Activated B cell treated with CpG ODN at 0.5 μM for 24 hours (primary cell): ENCODE measurements around the gene FAM135A. TPM values are rescaled to one million over a fixed set of nuclear protein-coding genes. Genes with fewer than 3 reads are reported as not detected.

ENCODE experiments used
- ATAC-seq: fragments of 200-7000 bp; cut with Tn5 transposase; one replicate; pipeline ENCODE4 v1.10.0; 2021; ENCODE audit warnings: low read depth, mild to moderate bottlenecking, moderate library complexity
- CTCF ChIA-PET: fragments of 350-600 bp; sonication (Branson Sonifier 250); formaldehyde crosslinking; loops from one replicate; lab custom pipeline; 2021; ENCODE audit warnings: antibody characterized with exemption; lab: Charles Lee
- POLR2A ChIA-PET: fragments of 350-600 bp; sonication (Branson Sonifier 250); formaldehyde crosslinking; loops from one replicate; lab custom pipeline; 2021; ENCODE audit warnings: antibody characterized with exemption; lab: Charles Lee
- DNase-seq: peaks from one replicate; pipeline ENCODE4 v3.0.0; 2022
- H3K27ac Mint-ChIP-seq: one replicate; pipeline ENCODE4 v1.8.0; 2020; ENCODE audit warnings: mixed read lengths
- H3K27me3 Mint-ChIP-seq: one replicate; pipeline ENCODE4 v1.8.0; 2021; ENCODE audit warnings: mixed read lengths
- H3K36me3 Mint-ChIP-seq: one replicate; pipeline ENCODE4 v1.8.0; 2021; ENCODE audit warnings: low read depth, mixed read lengths
- H3K4me1 Mint-ChIP-seq: one replicate; pipeline ENCODE4 v1.8.0; 2021; ENCODE audit warnings: mixed read lengths
- H3K4me3 Mint-ChIP-seq: one replicate; pipeline ENCODE4 v1.8.0; 2020; ENCODE audit warnings: mild to moderate bottlenecking, mixed read lengths
- H3K9me3 Mint-ChIP-seq: one replicate; pipeline ENCODE4 v1.8.0; 2020; ENCODE audit warnings: mixed read lengths
- intact Hi-C: fragments of 100-400 bp; cut with micrococcal nuclease; formaldehyde crosslinking; loops from one replicate; pipeline ENCODE4 v1.15.1; 2024
- total RNA-seq: library from RNA; stranded (reverse); gene quantifications from 2 replicates; pipeline ENCODE4 v1.2.3, GENCODE V29; 2022
- TF ChIP-seq, protein P1 (sequence below): fragments of 200-600 bp; IDR thresholded peaks from one replicate; pipeline ENCODE4 v1.8.0; 2022; ENCODE audit warnings: antibody characterized with exemption, mild to moderate bottlenecking

The FAM135A gene
- total RNA-seq, 1 donor from 2014 or later, result 18.2 TPM

DNA sequence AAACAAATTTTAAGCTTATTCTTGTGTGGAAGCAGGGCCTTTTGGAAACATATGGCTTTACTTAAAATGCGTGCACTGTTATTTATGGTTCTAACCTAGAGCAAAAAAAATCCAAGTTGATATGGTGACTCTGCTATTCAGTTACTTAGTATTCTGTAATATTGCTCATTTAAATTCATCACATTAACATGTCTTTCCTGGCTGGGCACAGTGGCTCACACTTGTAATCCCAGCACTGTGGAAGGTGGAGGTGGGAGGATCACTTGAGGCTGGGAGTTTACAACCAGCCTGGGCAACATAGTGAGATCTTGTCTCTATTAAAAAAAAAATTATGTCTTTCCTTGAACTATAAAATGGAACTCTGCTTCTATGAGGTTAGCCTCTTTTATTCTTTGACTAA lies 95.6 kb downstream of the FAM135A start:
- H3K27ac Mint-ChIP-seq, result no peak overlapping the region
- DNase-seq (no peak), ATAC-seq (no peak)
- H3K9me3 Mint-ChIP-seq, result peaks cover 6% of the 10 kb centered on the region
- H3K36me3 Mint-ChIP-seq, result peaks cover 22% of the 10 kb centered on the region
- TF ChIP-seq, protein P1, sequence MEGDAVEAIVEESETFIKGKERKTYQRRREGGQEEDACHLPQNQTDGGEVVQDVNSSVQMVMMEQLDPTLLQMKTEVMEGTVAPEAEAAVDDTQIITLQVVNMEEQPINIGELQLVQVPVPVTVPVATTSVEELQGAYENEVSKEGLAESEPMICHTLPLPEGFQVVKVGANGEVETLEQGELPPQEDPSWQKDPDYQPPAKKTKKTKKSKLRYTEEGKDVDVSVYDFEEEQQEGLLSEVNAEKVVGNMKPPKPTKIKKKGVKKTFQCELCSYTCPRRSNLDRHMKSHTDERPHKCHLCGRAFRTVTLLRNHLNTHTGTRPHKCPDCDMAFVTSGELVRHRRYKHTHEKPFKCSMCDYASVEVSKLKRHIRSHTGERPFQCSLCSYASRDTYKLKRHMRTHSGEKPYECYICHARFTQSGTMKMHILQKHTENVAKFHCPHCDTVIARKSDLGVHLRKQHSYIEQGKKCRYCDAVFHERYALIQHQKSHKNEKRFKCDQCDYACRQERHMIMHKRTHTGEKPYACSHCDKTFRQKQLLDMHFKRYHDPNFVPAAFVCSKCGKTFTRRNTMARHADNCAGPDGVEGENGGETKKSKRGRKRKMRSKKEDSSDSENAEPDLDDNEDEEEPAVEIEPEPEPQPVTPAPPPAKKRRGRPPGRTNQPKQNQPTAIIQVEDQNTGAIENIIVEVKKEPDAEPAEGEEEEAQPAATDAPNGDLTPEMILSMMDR, result no peak
- H3K4me1 Mint-ChIP-seq, result no peaks in the 10 kb centered on the region
- no peaks in the 10 kb centered on the region for H3K27me3 Mint-ChIP-seq
- ChIA-PET CTCF (no interaction called here), POLR2A (no interaction called here)
- H3K4me3 Mint-ChIP-seq, result no peak overlapping the region
- intact Hi-C loops, result no loop called here

DNA sequence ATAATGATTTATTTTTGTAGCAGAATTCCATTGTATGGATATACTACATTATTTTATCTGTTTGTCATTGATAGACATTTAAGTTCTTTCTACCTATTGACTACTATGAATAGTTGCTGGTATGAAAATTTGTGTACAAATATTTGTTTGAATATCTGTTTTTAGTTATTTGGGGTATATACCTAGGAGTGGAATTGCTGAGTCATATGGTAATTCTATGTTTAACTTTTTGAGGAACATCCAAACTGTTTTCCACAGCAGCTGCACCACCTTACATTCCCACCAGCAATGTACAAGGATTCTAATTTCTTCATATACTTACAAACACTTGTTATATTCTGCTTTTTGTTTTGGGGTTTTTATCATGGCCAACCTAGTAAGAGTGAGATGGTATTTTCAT lies 97.3 kb downstream of the FAM135A start:
- TF ChIP-seq, protein P1, result no peak
- ATAC-seq (no peak), DNase-seq (no peak)
- peaks cover 9% of the 10 kb centered on the region for H3K36me3 Mint-ChIP-seq
- POLR2A ChIA-PET, result no interaction called here
- no peaks in the 10 kb centered on the region for H3K27me3 Mint-ChIP-seq
- H3K27ac Mint-ChIP-seq, result no peak overlapping the region
- no peaks in the 10 kb centered on the region for H3K4me1 Mint-ChIP-seq
- intact Hi-C loops, result no loop called here
- no peak overlapping the region for H3K4me3 Mint-ChIP-seq
- CTCF ChIA-PET, result no interaction called here
- H3K9me3 Mint-ChIP-seq, result no peaks in the 10 kb centered on the region

DNA sequence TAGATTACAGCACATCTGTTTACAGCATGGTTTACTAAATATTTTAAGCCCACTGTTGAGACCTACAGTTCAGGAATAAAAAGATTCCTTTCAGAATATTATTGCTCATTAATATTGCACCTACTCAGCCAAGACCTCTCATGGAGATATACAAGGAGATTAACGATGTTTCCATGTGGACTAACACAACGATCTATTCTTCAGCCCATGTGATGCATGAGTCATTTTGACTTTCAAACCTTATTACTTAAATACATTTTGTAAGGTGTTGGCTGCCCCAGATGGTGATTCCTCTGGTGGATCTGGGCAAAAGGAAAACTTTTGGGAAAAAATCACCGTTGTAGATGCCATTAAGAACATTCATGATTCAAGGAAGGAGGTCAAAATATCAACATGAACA lies 105.4 kb downstream of the FAM135A start:
- ATAC-seq, result no peak
- ChIA-PET POLR2A (no interaction called here), CTCF (interaction anchor here (1.0 to 1.4 kb wide), 2 partner anchors 26 to 168 kb away, joined by 3 to 5 read pairs; no protein-coding TSS in a partner anchor)
- Mint-ChIP-seq H3K4me1 (no peaks in the 10 kb centered on the region), H3K4me3 (no peak overlapping the region), H3K27ac (no peak overlapping the region), H3K9me3 (no peaks in the 10 kb centered on the region), H3K36me3 (no peaks in the 10 kb centered on the region), H3K27me3 (no peaks in the 10 kb centered on the region)
- TF ChIP-seq, protein P1, result no peak
- no peak for DNase-seq
- intact Hi-C loops, result no loop called here

DNA sequence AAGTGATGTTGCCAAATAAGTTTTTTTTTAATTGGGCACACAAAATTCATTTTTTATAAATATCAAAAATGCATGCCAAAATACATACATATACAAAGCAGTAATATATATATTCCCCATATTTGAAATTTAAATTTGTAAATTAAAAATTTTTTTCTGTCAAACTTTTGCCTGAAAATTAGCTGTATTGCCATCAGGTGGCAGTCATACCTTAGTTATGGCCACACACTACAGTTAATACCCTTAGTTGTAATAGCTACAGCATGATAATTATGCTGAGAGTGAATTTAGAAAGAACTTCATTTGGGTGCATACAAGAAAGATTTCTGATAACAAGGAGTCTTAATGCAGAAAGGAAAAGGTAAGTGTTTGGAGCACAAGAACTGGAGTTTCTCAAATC lies 107.3 kb downstream of the FAM135A start:
- POLR2A ChIA-PET, result no interaction called here

DNA sequence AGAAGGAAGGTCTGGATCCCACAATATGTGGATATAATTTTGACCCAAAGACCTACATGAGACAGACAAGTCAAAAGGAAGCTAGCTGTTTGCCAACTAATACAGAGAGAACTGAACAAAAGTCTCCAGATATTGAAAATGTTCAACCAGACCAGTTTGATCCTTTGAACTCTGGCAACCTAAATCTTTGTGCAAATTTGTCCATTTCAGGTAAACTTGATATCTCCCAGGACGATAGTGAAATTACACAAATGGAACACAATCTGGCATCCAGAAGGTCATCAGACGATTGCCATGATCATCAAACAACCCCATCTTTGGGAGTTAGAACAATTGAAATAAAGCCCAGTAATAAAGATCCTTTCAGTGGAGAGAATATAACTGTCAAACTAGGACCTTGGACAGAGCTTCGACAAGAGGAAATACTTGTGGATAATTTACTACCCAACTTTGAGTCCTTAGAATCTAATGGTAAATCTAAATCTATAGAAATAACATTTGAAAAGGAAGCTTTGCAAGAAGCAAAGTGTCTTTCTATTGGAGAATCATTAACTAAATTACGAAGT lies 111.5 kb downstream of the FAM135A start:
- TF ChIP-seq, protein P1, result no peak
- H3K36me3 Mint-ChIP-seq, result peaks cover 17% of the 10 kb centered on the region
- intact Hi-C loops, result no loop called here
- DNase-seq, result no peak
- H3K4me1 Mint-ChIP-seq, result no peaks in the 10 kb centered on the region
- no peaks in the 10 kb centered on the region for H3K9me3 Mint-ChIP-seq
- POLR2A ChIA-PET, result no interaction called here
- no peaks in the 10 kb centered on the region for H3K27me3 Mint-ChIP-seq
- no peak for ATAC-seq
- no peak overlapping the region for H3K27ac Mint-ChIP-seq
- H3K4me3 Mint-ChIP-seq, result no peak overlapping the region
- CTCF ChIA-PET, result no interaction called here

More for the DNA sequence above, 107.3 kb downstream of the FAM135A start:
- intact Hi-C loops, result loop anchor here (1.0 kb wide), 4 partner anchors 166 to 493 kb away; no protein-coding TSS in a partner anchor
- DNase-seq, result no peak
- Mint-ChIP-seq H3K27ac (no peak overlapping the region), H3K27me3 (no peaks in the 10 kb centered on the region), H3K9me3 (no peaks in the 10 kb centered on the region), H3K4me3 (no peak overlapping the region), H3K36me3 (peaks cover 8% of the 10 kb centered on the region), H3K4me1 (no peaks in the 10 kb centered on the region)
- ATAC-seq, result no peak
- CTCF ChIA-PET, result interaction anchor here (0.7 to 2.7 kb wide), 10 partner anchors 15 to 506 kb away, joined by 3 to 38 read pairs (median 3); partner anchors contain the start of gene SDHAF4
- TF ChIP-seq, protein P1, result no peak
